ENCODE results near the gene KAT8.
A peak's percentile ranks its signal among the peaks of the same experiment; 100 is the strongest.

KAT8 gene

GRCh38 chr16:31105677-31106213, 11.7 kb upstream of the KAT8 start (continued):
- TF ChIP-seq SALL2 (tag by site-specific recombination; IDR thresholded peaks at IDR 0.05; ENCODE audit: borderline replicate concordance) (no peak), SCRT2 (tag by site-specific recombination; IDR thresholded peaks at IDR 0.05) (no peak), YY2 (tag by site-specific recombination; IDR thresholded peaks at IDR 0.05) (no peak), ZNF664 (tag by site-specific recombination; IDR thresholded peaks at IDR 0.05) (no peak), ZXDB (tag by site-specific recombination; IDR thresholded peaks at IDR 0.05) (peak; percentile 75; the same call in 1 of the 2 replicates), ZBTB21 (tag by site-specific recombination; IDR thresholded peaks at IDR 0.05) (0 out of 2 replicates have a peak, but pooled peaks have one; percentile 11), ZNF792 (tag by site-specific recombination; IDR thresholded peaks at IDR 0.05) (no peak), ZNF529 (tag by site-specific recombination; IDR thresholded peaks at IDR 0.05; ENCODE audit: insufficient replicate concordance) (no peak), ZNF223 (tag by site-specific recombination; IDR thresholded peaks at IDR 0.05) (no peak), ZNF701 (tag by site-specific recombination; IDR thresholded peaks at IDR 0.05) (no peak), ZNF677 (tag by site-specific recombination; IDR thresholded peaks at IDR 0.05) (no peak), KLF8 (tag by site-specific recombination; IDR thresholded peaks at IDR 0.05) (peak; percentile 32; the same call in 1 of the 2 replicates), ZNF791 (tag by site-specific recombination; IDR thresholded peaks at IDR 0.05) (no peak), ZNF785 (tag by site-specific recombination; IDR thresholded peaks at IDR 0.05) (no peak), KLF1 (tag by site-specific recombination; IDR thresholded peaks at IDR 0.05) (peak; percentile 27; the same call in 1 of the 2 replicates), ZBTB7A (tag by site-specific recombination; IDR thresholded peaks at IDR 0.05; ENCODE audit: low read depth) (no peak), CTCF (tag by site-specific recombination; IDR thresholded peaks at IDR 0.05) (peak; percentile 84), ZNF248 (tag by site-specific recombination; IDR thresholded peaks at IDR 0.05) (no peak), MZF1 (tag by site-specific recombination; IDR thresholded peaks at IDR 0.05; ENCODE audit: borderline replicate concordance) (no peak), ZNF544 (tag by site-specific recombination; IDR thresholded peaks at IDR 0.05) (no peak), SP7 (tag by site-specific recombination; IDR thresholded peaks at IDR 0.05) (peak; percentile 75), ZNF169 (tag by site-specific recombination; IDR thresholded peaks at IDR 0.05) (no peak), ZFP3 (tag by site-specific recombination; IDR thresholded peaks at IDR 0.05; ENCODE audit: low read depth) (no peak), ZNF324 (tag by site-specific recombination; IDR thresholded peaks at IDR 0.05) (0 out of 2 replicates have a peak, but pooled peaks have one; percentile 67), ZBTB17 (tag by site-specific recombination; IDR thresholded peaks at IDR 0.05) (no peak), ZNF311 (tag by site-specific recombination; IDR thresholded peaks at IDR 0.05; ENCODE audit: borderline replicate concordance) (no peak), ZNF155 (tag by site-specific recombination; IDR thresholded peaks at IDR 0.05) (no peak), ZEB2 (tag by site-specific recombination; IDR thresholded peaks at IDR 0.05) (peak; percentile 61; the same call in 1 of the 2 replicates), ZNF157 (tag by site-specific recombination; IDR thresholded peaks at IDR 0.05) (no peak), GLIS1 (tag by site-specific recombination; IDR thresholded peaks at IDR 0.05) (no peak), ZSCAN23 (tag by site-specific recombination; IDR thresholded peaks at IDR 0.05) (no peak), ZNF843 (tag by site-specific recombination; IDR thresholded peaks at IDR 0.05) (peak; percentile 49; the same call in 1 of the 2 replicates), HOXD13 (CRISPR knock-in tag; IDR thresholded peaks at IDR 0.05; ENCODE audit: borderline replicate concordance) (no peak), GLIS2 (tag by site-specific recombination; IDR thresholded peaks at IDR 0.05) (no peak), ZFP69B (tag by site-specific recombination; IDR thresholded peaks at IDR 0.05) (peak; percentile 29; the same call in 1 of the 2 replicates), RBAK (tag by site-specific recombination; IDR thresholded peaks at IDR 0.05) (no peak), BCL11B (tag by site-specific recombination; IDR thresholded peaks at IDR 0.05; ENCODE audit: low read depth) (0 out of 2 replicates have a peak, but pooled peaks have one; percentile 36), ZNF660 (tag by site-specific recombination; IDR thresholded peaks at IDR 0.05) (no peak)
- TF ChIP-seq, protein P1, sequence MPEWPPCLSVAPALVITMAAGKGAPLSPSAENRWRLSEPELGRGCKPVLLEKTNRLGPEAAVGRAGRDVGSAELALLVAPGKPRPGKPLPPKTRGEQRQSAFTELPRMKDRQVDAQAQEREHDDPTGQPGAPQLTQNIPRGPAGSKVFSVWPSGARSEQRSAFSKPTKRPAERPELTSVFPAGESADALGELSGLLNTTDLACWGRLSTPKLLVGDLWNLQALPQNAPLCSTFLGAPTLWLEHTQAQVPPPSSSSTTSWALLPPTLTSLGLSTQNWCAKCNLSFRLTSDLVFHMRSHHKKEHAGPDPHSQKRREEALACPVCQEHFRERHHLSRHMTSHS (tag by site-specific recombination; IDR thresholded peaks at IDR 0.05) = no peak
- TF ChIP-seq, protein P2, sequence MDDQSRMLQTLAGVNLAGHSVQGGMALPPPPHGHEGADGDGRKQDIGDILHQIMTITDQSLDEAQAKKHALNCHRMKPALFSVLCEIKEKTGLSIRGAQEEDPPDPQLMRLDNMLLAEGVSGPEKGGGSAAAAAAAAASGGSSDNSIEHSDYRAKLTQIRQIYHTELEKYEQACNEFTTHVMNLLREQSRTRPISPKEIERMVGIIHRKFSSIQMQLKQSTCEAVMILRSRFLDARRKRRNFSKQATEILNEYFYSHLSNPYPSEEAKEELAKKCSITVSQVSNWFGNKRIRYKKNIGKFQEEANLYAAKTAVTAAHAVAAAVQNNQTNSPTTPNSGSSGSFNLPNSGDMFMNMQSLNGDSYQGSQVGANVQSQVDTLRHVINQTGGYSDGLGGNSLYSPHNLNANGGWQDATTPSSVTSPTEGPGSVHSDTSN (CRISPR knock-in tag; IDR thresholded peaks at IDR 0.05) = no peak

Data from HEK293 (cell line).